Prostate gland (tissue), 2 donors: ENCODE measurements around the gene CCDC83. TPM values are rescaled to one million over a fixed set of nuclear protein-coding genes. Genes with fewer than 3 reads are reported as not detected.
"Not testable (repeated sequence)": the region's sequence is repeated elsewhere in the genome, so short reads cannot be mapped to it uniquely, and the experiment has no call there.

Experiments used
- DNase-seq: peaks from one replicate; pipeline ENCODE4 v3.0.0-alpha.2; 2019; ENCODE audit warnings: low spot score
- H3K27ac ChIP-seq, 2 donors: fragments of 200-600 bp; sonication (generic); 2 replicates each; pipeline ENCODE4 v1.5.1; 2017 to 2019
- H3K27me3 ChIP-seq: fragments of 200-600 bp; sonication (generic); replicated peaks from 2 replicates; pipeline ENCODE4 v1.5.1; 2019; ENCODE audit not compliant: insufficient read depth
- H3K36me3 ChIP-seq, 2 donors: fragments of 200-600 bp; sonication (generic); 1 replicate in 1 of 2; 2 replicates in 1 of 2; pipeline versions ENCODE4 v1.5.1 to v1.8.1; 2017 to 2019
- H3K4me1 ChIP-seq: fragments of 200-600 bp; sonication (generic); replicated peaks from 2 replicates; pipeline ENCODE4 v1.5.1; 2019
- H3K4me3 ChIP-seq, 2 donors: fragments of 200-600 bp; sonication (generic); 2 replicates each; pipeline ENCODE4 v1.5.1; 2017 to 2019
- H3K9me3 ChIP-seq: fragments of 200-600 bp; sonication (generic); 2 replicates; pipeline ENCODE4 v1.5.1; 2017
- POLR2A ChIP-seq: fragments of 450-650 bp; IDR thresholded peaks from one replicate; pipeline ENCODE4 v1.6.1; 2016; ENCODE audit warnings: antibody characterized with exemption, mild to moderate bottlenecking
- POLR2AphosphoS5 ChIP-seq: sonication (generic); formaldehyde crosslinking; IDR thresholded peaks from one replicate; pipeline ENCODE4 v1.6.1; 2017; ENCODE audit warnings: antibody characterized with exemption
- WGBS: methylation state at CpG from one replicate; pipeline ENCODE4 v1.1.5; 2018; 5-methylcytosine and 5-hydroxymethylcytosine counted together
- intact Hi-C: fragments of 100-400 bp; cut with DNase I; formaldehyde crosslinking; loops from one replicate; pipeline ENCODE4 v1.14.2; 2022
- total RNA-seq, 2 donors: library from RNA; depleted of rRNA; stranded (reverse); fragments of >200 nt; gene quantifications; one replicate each; pipeline ENCODE4 v1.1.0, GENCODE V29; 2016
- TF ChIP-seq, protein P1 (sequence below), 4 experiments: fragments of 200-600 bp in 2 of 4; fragments of 450-650 bp in 2 of 4; sonication (generic) in 2 of 4; IDR thresholded peaks; 1 replicate in 3 of 4; 2 replicates in 1 of 4; pipeline ENCODE4 v1.5.1; 2016 to 2019; ENCODE audit warnings: antibody characterized with exemption in 4 of 4, mild to moderate bottlenecking in 2 of 4, moderate library complexity in 2 of 4

Gene CCDC83
- total RNA-seq, 2 donors from 2014 or later = 12.5 TPM; not detected in 1

DNA sequence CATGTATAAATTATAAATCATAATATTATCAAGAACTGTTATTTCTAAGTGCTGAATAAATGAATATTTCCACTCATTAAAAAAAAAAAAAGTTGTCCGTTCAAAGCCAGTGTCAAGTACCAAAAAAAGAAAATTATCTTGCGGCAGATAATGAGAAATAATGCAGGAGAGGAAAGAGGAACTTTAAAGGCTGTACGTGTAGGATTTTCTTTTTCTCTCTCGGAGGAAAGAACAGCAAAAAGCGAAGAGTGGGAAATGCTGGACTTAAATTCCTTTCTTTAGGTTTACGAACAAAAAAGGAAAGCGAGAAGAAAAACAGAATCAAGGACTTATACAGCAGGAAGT, 999 bp upstream of the CCDC83 start:
- intact Hi-C loops = loop anchor here (10.0 kb wide), 4 partner anchors 91 to 961 kb away; partner anchors contain the start of gene CCDC89
- Histone ChIP-seq H3K9me3 (no peaks in the 10 kb centered on the region), H3K4me1 (no peaks in the 10 kb centered on the region), H3K27me3 (no peaks in the 10 kb centered on the region), H3K27ac (peak overlapping the region; percentile 70 to 88), H3K36me3 (no peaks in the 10 kb centered on the region), H3K4me3 (peak overlapping the region; percentile 37)
- DNase-seq = no peak
- 23% methylated on average over 7 of the region's 7 CpGs for WGBS
- TF ChIP-seq POLR2AphosphoS5 (no peak), POLR2A (no peak)
- TF ChIP-seq, protein P1, sequence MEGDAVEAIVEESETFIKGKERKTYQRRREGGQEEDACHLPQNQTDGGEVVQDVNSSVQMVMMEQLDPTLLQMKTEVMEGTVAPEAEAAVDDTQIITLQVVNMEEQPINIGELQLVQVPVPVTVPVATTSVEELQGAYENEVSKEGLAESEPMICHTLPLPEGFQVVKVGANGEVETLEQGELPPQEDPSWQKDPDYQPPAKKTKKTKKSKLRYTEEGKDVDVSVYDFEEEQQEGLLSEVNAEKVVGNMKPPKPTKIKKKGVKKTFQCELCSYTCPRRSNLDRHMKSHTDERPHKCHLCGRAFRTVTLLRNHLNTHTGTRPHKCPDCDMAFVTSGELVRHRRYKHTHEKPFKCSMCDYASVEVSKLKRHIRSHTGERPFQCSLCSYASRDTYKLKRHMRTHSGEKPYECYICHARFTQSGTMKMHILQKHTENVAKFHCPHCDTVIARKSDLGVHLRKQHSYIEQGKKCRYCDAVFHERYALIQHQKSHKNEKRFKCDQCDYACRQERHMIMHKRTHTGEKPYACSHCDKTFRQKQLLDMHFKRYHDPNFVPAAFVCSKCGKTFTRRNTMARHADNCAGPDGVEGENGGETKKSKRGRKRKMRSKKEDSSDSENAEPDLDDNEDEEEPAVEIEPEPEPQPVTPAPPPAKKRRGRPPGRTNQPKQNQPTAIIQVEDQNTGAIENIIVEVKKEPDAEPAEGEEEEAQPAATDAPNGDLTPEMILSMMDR (IDR thresholded peaks at IDR 0.05) = no peak

DNA sequence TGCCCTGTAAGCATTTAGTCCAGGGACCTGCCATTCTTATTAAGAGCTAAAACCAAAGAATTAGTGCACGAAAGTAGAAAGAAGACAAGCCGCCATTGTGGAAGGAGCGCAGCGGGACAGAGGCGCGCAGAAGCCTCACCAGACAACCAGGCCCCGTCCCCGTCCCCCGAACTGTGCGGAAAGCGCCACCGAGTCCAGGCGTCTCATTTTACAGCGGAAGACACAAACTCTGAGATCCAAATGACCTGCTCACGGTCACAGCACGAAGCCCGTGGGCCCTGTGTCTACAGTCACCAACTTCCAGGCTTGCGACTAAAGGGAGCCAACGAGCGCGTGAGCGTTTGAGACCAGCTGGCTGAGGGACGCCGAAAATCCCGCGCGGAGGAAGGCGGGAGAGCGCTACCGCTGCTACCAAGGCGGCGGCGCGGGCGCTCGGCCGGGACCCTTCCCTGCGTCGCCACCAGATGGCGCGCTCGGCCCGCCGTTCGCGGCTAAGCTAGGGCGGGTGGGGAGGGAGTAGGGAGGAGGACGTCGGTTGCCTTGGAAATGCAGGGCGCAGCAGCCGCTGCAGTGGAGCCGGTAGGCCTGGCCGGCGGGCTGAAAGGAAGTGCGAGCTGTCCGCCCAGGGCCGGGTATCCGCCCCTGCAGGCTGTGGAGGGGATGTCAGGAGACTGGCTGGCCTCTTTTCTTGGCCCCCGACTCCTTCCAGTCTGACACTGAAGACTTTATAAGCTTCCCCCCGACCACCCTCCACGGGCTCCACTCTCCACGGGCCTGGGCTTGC, 434 bp upstream of the CCDC83 start:
- peak overlapping the region; percentile 37 for H3K4me3 ChIP-seq
- peak overlapping the region; percentile 70 to 88 for H3K27ac ChIP-seq
- no peaks in the 10 kb centered on the region for H3K27me3 ChIP-seq
- TF ChIP-seq POLR2AphosphoS5 (peak; percentile 73), POLR2A (no peak)
- TF ChIP-seq, protein P1 (IDR thresholded peaks at IDR 0.05) = peak; percentile 95 to 99 (median 96)
- H3K36me3 ChIP-seq = no peaks in the 10 kb centered on the region
- no peaks in the 10 kb centered on the region for H3K4me1 ChIP-seq
- H3K9me3 ChIP-seq = no peaks in the 10 kb centered on the region
- DNase-seq = peak; percentile 86
- WGBS = 0% methylated on average over 48 of the region's 62 CpGs
- intact Hi-C loops = loop anchor here (1.0 to 10.0 kb wide), 6 partner anchors 90 to 960 kb away; partner anchors contain the start of gene CCDC89

DNA sequence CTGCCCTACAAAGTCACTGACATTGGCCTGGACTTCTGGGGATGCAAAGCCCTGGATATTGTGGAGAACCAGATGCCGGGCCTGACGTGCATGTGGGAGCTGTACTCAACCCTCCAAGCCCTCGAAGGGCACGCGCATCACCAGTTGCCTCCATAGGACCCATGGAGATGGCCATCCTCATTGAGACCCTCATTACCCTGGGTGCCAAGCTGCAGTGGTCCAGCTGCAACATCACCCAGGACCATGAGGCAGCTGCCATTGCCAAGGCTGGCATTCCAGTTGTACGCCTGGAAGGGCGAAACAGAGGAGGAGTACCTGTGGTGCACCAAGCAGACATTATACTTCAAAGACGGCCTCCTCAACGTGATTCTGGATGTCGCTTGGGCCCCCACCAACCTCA, 1.9 kb downstream of the CCDC83 start:
- intact Hi-C loops = loop anchor here (5.0 to 10.0 kb wide), 5 partner anchors 88 to 958 kb away; partner anchors contain the start of gene CCDC89
- Histone ChIP-seq H3K4me1 (no peaks in the 10 kb centered on the region), H3K27me3 (no peaks in the 10 kb centered on the region), H3K36me3 (no peaks in the 10 kb centered on the region), H3K9me3 (no peaks in the 10 kb centered on the region), H3K27ac (no peak overlapping the region), H3K4me3 (no peak overlapping the region)
- no peak for TF ChIP-seq POLR2AphosphoS5
- no peak for TF ChIP-seq POLR2A
- TF ChIP-seq, protein P1 (IDR thresholded peaks at IDR 0.05) = no peak
- 97% methylated on average over 10 of the region's 10 CpGs for WGBS
- DNase-seq = no peak

DNA sequence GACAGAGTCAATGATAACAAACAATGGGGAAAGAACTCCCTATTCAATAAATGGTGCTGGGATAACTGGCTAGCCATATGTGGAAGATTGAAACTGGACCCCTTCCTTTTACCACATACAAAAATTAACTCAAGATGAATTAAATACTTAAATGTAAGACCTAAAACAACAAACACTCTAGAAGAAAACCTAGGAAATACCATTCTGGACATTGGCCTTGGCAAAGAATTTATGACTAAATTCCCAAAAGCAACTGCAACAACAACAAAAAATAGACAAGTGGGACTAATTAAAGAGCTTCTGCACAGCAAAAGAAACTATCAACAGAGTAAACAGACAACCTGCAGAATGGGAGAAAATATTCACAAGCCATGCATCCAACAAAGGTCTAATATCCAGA, 4.4 kb downstream of the CCDC83 start:
- not testable (repeated sequence) for H3K9me3 ChIP-seq, H3K27ac ChIP-seq, H3K4me3 ChIP-seq, DNase-seq, H3K4me1 ChIP-seq, H3K27me3 ChIP-seq, H3K36me3 ChIP-seq
- intact Hi-C loops = loop anchor here (5.0 to 10.0 kb wide), 5 partner anchors 85 to 955 kb away; partner anchors contain the start of gene CCDC89

DNA sequence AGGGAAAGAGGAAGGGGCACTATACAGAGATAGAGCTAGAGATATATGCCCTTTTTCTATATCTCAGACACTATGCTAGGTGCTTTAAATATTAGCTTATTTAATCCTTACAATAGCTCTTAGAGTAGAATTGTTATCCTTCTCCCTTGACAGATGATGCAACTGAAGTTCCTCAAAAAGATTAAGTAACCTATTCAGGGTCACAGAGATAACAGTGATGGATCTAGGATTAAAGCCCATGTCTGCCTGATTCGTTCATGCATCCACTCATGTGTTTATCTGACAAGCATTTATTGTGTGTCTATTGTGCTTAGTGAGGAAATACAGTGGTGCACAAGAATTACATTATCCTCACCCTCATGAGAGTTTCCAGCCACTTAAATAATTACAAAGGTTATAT, 8.7 kb downstream of the CCDC83 start:
- no peaks in the 10 kb centered on the region for H3K4me1 ChIP-seq
- no peak for TF ChIP-seq POLR2AphosphoS5
- TF ChIP-seq POLR2A = no peak
- TF ChIP-seq, protein P1 (IDR thresholded peaks at IDR 0.05) = no peak
- DNase-seq = no peak
- H3K27me3 ChIP-seq = no peaks in the 10 kb centered on the region
- no peaks in the 10 kb centered on the region for H3K36me3 ChIP-seq
- H3K4me3 ChIP-seq = no peak overlapping the region
- intact Hi-C loops = no loop called here
- H3K9me3 ChIP-seq = no peaks in the 10 kb centered on the region
- WGBS = 68% methylated on average over 1 of the region's 1 CpG
- H3K27ac ChIP-seq = no peak overlapping the region
